ENCODE results near the gene SPON2.

SPON2 gene

GRCh38 chr4:1194010-1194900 lies 21.9 kb upstream of the SPON2 start:
- DNase-seq, result no peak

- DNase-seq, result no peak
Measured at GRCh38 chr4:1193206-1194009, 21.0 kb upstream of the SPON2 start.

- DNase-seq, result no peak
Measured at GRCh38 chr4:1192493-1193205, 20.3 kb upstream of the SPON2 start.

GRCh38 chr4:1192091-1192492 lies 19.7 kb upstream of the SPON2 start:
- DNase-seq, result peak; percentile 23

- DNase-seq, result no peak
Measured at GRCh38 chr4:1191621-1192020, 19.2 kb upstream of the SPON2 start.

GRCh38 chr4:1187182-1187581 lies 14.8 kb upstream of the SPON2 start:
- peak; percentile 25 for DNase-seq

GRCh38 chr4:1183985-1184773 lies 11.8 kb upstream of the SPON2 start:
- DNase-seq, result peak; percentile 91

GRCh38 chr4:1182313-1182712 lies 9.9 kb upstream of the SPON2 start:
- no peak for DNase-seq

GRCh38 chr4:1180663-1181062 lies 8.3 kb upstream of the SPON2 start:
- no peak for DNase-seq

GRCh38 chr4:1179976-1180375 lies 7.6 kb upstream of the SPON2 start:
- DNase-seq, result no peak

GRCh38 chr4:1179089-1179441 lies 6.7 kb upstream of the SPON2 start:
- no peak for DNase-seq

- no peak for DNase-seq
Measured at GRCh38 chr4:1178300-1179088, 6.1 kb upstream of the SPON2 start.

GRCh38 chr4:1177274-1178141 lies 5.1 kb upstream of the SPON2 start:
- DNase-seq, result peak; percentile 82

- DNase-seq, result no peak
Measured at GRCh38 chr4:1176398-1177273, 4.3 kb upstream of the SPON2 start.

GRCh38 chr4:1175635-1176229 lies 3.3 kb upstream of the SPON2 start:
- no peak for DNase-seq

- DNase-seq, result no peak
Measured at GRCh38 chr4:1174941-1175634, 2.7 kb upstream of the SPON2 start.

GRCh38 chr4:1172971-1173757 lies 781 bp upstream of the SPON2 start:
- no peak for DNase-seq
